ENCODE results near the gene MINK1. TPM values are rescaled to one million over a fixed set of nuclear protein-coding genes. Genes with fewer than 3 reads are reported as not detected.

MINK1 gene
- total and polyA plus RNA-seq, 2 of the 13 experiments (the other 11 are each of a cell fraction or from before 2014, with no cell fraction given) = 17.2 to 63.9 TPM

DNA sequence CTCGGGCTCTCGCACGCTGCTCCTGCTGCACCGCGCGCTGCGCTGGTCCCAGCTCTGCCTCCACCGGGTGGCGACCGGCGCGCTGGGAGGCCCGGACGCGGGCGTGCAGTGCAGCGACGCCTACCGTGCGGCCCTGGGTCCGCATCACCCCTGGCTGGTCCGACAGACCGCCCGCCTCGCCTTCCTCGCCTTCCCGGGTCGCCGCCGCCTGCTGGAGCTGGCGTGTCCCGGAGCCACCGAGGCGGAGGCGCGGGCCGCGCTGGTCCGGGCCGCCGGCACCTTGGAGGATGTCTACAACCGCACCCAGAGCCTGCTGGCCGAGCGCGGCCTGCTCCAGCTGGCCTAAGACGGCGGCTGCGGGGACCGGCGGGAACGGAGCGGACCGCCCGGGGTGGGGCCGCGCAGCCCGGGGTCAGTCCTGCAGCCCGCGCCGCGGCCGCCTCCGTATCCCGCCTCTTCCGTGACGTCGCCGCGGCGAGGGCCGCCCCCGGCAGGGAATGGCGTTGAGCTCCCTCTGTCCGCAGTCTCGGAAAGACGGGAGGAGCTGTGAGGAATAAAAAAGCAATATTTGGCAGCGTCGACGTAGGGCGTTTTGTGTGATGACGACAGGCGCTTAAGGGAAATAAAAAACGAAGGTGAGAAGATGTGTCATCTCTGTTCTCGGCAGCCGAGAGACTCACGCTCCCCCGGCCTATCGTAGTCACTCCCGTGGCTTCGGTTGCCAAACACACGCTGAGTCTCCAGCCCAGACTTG, 43.0 kb upstream of the MINK1 start (continued):
- TF ChIP-seq DR1 (CRISPR knock-in tag; IDR thresholded peaks at IDR 0.05) (no peak), ZBTB44 (CRISPR knock-in tag; IDR thresholded peaks at IDR 0.05) (peak; percentile 42; the same call in 1 of the 2 replicates), LRRFIP1 (CRISPR knock-in tag; conservative IDR thresholded peaks at IDR 0.05) (no peak), ATM (IDR thresholded peaks at IDR 0.05; ENCODE audit: borderline replicate concordance) (no peak), CEBPG (CRISPR knock-in tag; IDR thresholded peaks at IDR 0.05) (no peak), ONECUT2 (CRISPR knock-in tag; IDR thresholded peaks at IDR 0.05) (no peak), ATF1 (CRISPR knock-in tag; IDR thresholded peaks at IDR 0.05) (no peak), KLF13 (CRISPR knock-in tag; IDR thresholded peaks at IDR 0.05) (no peak), GTF3A (CRISPR knock-in tag; conservative IDR thresholded peaks at IDR 0.05) (no peak), ZNF878 (CRISPR knock-in tag; IDR thresholded peaks at IDR 0.05) (peak; percentile 82; the same call in 1 of the 2 replicates), ZNF549 (CRISPR knock-in tag; IDR thresholded peaks at IDR 0.05) (0 out of 2 replicates have a peak, but pooled peaks have one; percentile 45), ZSCAN20 (CRISPR knock-in tag; IDR thresholded peaks at IDR 0.05; ENCODE audit: borderline replicate concordance) (no peak; the same call in 1 of the 2 replicates), HMGA1 (CRISPR knock-in tag; conservative IDR thresholded peaks at IDR 0.05) (no peak), AGO1 (IDR thresholded peaks at IDR 0.05; ENCODE audit: low read depth, low read length, poor library complexity, severe bottlenecking) (no peak), ZNF251 (CRISPR knock-in tag; IDR thresholded peaks at IDR 0.05) (no peak), ZNF678 (CRISPR knock-in tag; IDR thresholded peaks at IDR 0.05) (no peak), MEIS2 (CRISPR knock-in tag; IDR thresholded peaks at IDR 0.05) (peak; percentile 77; the same call in 1 of the 2 replicates), ZNF704 (CRISPR knock-in tag; IDR thresholded peaks at IDR 0.05; ENCODE audit: borderline replicate concordance) (no peak)
- TF ChIP-seq, protein P1, sequence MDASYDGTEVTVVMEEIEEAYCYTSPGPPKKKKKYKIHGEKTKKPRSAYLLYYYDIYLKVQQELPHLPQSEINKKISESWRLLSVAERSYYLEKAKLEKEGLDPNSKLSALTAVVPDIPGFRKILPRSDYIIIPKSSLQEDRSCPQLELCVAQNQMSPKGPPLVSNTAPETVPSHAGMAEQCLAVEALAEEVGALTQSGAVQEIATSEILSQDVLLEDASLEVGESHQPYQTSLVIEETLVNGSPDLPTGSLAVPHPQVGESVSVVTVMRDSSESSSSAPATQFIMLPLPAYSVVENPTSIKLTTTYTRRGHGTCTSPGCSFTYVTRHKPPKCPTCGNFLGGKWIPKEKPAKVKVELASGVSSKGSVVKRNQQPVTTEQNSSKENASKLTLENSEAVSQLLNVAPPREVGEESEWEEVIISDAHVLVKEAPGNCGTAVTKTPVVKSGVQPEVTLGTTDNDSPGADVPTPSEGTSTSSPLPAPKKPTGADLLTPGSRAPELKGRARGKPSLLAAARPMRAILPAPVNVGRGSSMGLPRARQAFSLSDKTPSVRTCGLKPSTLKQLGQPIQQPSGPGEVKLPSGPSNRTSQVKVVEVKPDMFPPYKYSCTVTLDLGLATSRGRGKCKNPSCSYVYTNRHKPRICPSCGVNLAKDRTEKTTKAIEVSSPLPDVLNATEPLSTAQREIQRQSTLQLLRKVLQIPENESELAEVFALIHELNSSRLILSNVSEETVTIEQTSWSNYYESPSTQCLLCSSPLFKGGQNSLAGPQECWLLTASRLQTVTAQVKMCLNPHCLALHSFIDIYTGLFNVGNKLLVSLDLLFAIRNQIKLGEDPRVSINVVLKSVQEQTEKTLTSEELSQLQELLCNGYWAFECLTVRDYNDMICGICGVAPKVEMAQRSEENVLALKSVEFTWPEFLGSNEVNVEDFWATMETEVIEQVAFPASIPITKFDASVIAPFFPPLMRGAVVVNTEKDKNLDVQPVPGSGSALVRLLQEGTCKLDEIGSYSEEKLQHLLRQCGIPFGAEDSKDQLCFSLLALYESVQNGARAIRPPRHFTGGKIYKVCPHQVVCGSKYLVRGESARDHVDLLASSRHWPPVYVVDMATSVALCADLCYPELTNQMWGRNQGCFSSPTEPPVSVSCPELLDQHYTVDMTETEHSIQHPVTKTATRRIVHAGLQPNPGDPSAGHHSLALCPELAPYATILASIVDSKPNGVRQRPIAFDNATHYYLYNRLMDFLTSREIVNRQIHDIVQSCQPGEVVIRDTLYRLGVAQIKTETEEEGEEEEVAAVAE (CRISPR knock-in tag; IDR thresholded peaks at IDR 0.05; ENCODE audit: borderline replicate concordance) = no peak
